Endothelial cell of umbilical vein (primary cell): Measurements from ENCODE around the gene C4BPA.

Experiments
- CTCF ChIP-seq, 2 donors: IDR thresholded peaks; 1 replicate in 1 of 2; 2 replicates in 1 of 2; pipeline ENCODE4 v1.5.1; 2011; ENCODE audit warnings: low read length in 2 of 2, mild to moderate bottlenecking in 2 of 2, moderate library complexity in 2 of 2, control low read depth in 1 of 2, inconsistent platforms in 1 of 2, low read depth in 1 of 2; ENCODE audit not compliant: insufficient read depth in 1 of 2; ENCODE audit errors: extremely low read depth in 1 of 2
- EZH2 ChIP-seq: IDR thresholded peaks from 2 replicates; pipeline ENCODE4 v1.6.1; 2012; ENCODE audit warnings: borderline replicate concordance, low read depth, mild to moderate bottlenecking, moderate library complexity, low read length, inconsistent platforms; ENCODE audit not compliant: severe bottlenecking
- GATA2 ChIP-seq: IDR thresholded peaks from 2 replicates; pipeline ENCODE4 v1.7.0; 2011; ENCODE audit warnings: low read depth, mild to moderate bottlenecking, moderate library complexity, mixed read lengths, low read length; ENCODE audit not compliant: insufficient read length, insufficient read depth
- JUN ChIP-seq: IDR thresholded peaks from 2 replicates; pipeline ENCODE4 v1.6.1; 2011; ENCODE audit warnings: borderline replicate concordance, low read depth; ENCODE audit not compliant: insufficient read length, insufficient read depth
- MAX ChIP-seq: IDR thresholded peaks from 2 replicates; pipeline ENCODE4 v1.6.1; 2011; ENCODE audit not compliant: insufficient read depth, insufficient read length
- MYC ChIP-seq: IDR thresholded peaks from one replicate; pipeline ENCODE4 v1.6.1; 2011; ENCODE audit warnings: mild to moderate bottlenecking, low read depth, low read length
- POLR2A ChIP-seq: IDR thresholded peaks from 2 replicates; pipeline ENCODE4 v1.6.1; 2012; ENCODE audit warnings: low read depth, mild to moderate bottlenecking, control low read depth, low read length
- POLR2AphosphoS5 ChIP-seq: IDR thresholded peaks from 2 replicates; pipeline ENCODE4 v1.6.1; 2012; ENCODE audit warnings: low read depth, mild to moderate bottlenecking, control low read depth, low read length, moderate library complexity; ENCODE audit not compliant: insufficient read depth

- no peak for TF ChIP-seq POLR2AphosphoS5
- no peak for TF ChIP-seq CTCF (IDR thresholded peaks at IDR 0.05; ENCODE audit: extremely low read depth in 1 of 2, insufficient read depth in 1 of 2, low read depth in 1 of 2, low read length in 2 of 2)
- TF ChIP-seq MAX, result no peak
- no peak for TF ChIP-seq POLR2A
- no peak for TF ChIP-seq MYC
- no peak for TF ChIP-seq JUN
- no peak for TF ChIP-seq EZH2
- TF ChIP-seq GATA2, result no peak
Measured at GRCh38 chr1:207062058-207062457, 42.0 kb upstream of the C4BPA start.
